Astrocyte of the spinal cord (primary cell): ENCODE results near the gene GJA9.

ENCODE experiments used
- DNase-seq: peaks from one replicate; pipeline ENCODE4 v3.0.0; 2011; ENCODE audit warnings: low read depth, low spot score
- H3K4me3 ChIP-seq: 2 replicates; pipeline ENCODE4 v1.5.1; 2011; ENCODE audit warnings: low read depth, mild to moderate bottlenecking, low read length, moderate library complexity
- CTCF ChIP-seq: IDR thresholded peaks from 2 replicates; pipeline ENCODE4 v1.5.1; 2012; ENCODE audit warnings: low read depth, mild to moderate bottlenecking, low read length, inconsistent platforms
- in situ Hi-C: cut with HindIII; loops from 2 replicates; pipeline ENCODE4 v1.10.0; 2017; ENCODE audit warnings: low sequenced_read_pairs

The GJA9 gene

GRCh38 chr1:38834221-38834782 lies 47.1 kb downstream of the GJA9 start:
- no peak for DNase-seq
- in situ Hi-C loops: no loop called here
- no peak overlapping the region for H3K4me3 ChIP-seq

GRCh38 chr1:38833146-38833545 lies 48.2 kb downstream of the GJA9 start:
- H3K4me3 ChIP-seq: no peak overlapping the region
- TF ChIP-seq CTCF: no peak
- in situ Hi-C loops: no loop called here
- DNase-seq: no peak

More at GRCh38 chr1:38834221-38834782, 47.1 kb downstream of the GJA9 start:
- no peak for TF ChIP-seq CTCF

- in situ Hi-C loops: no loop called here
- no peak for DNase-seq
- no peak for TF ChIP-seq CTCF
Measured at GRCh38 chr1:38832370-38832734, 49.0 kb downstream of the GJA9 start.

GRCh38 chr1:38831731-38832369 lies 49.5 kb downstream of the GJA9 start:
- no peak overlapping the region for H3K4me3 ChIP-seq
- no peak for TF ChIP-seq CTCF
- DNase-seq: no peak
- in situ Hi-C loops: no loop called here

More at GRCh38 chr1:38832370-38832734, 49.0 kb downstream of the GJA9 start:
- no peak overlapping the region for H3K4me3 ChIP-seq

- DNase-seq: no peak
- in situ Hi-C loops: no loop called here
- no peak for TF ChIP-seq CTCF
- no peak overlapping the region for H3K4me3 ChIP-seq
Measured at GRCh38 chr1:38829368-38829767, 52.0 kb downstream of the GJA9 start.

GRCh38 chr1:38827318-38827717 lies 54.1 kb downstream of the GJA9 start:
- in situ Hi-C loops: no loop called here
- H3K4me3 ChIP-seq: no peak overlapping the region
- TF ChIP-seq CTCF: no peak
- no peak for DNase-seq
